ENCODE results near the gene FARSA.

- TF ChIP-seq CTCF (IDR thresholded peaks at IDR 0.05) (no peak), POLR2A (IDR thresholded peaks at IDR 0.05) (no peak)
Measured at GRCh38 chr19:12886651-12886968, 46.9 kb downstream of the FARSA start.

Data from body of pancreas (tissue), 4 donors.